ENCODE data around the gene CHST8.

GRCh38 chr19:33621065-33621785, 528 bp upstream of the CHST8 start:
- TF ChIP-seq CTCF (IDR thresholded peaks at IDR 0.05; ENCODE audit: insufficient read depth, low read length, poor library complexity, severe bottlenecking) (no peak), EZH2phosphoT487 (conservative IDR thresholded peaks at IDR 0.05; ENCODE audit: low read length) (no peak)
